ENCODE measurements around the gene MYBPHL. TPM values are rescaled to one million over a fixed set of nuclear protein-coding genes. Genes with fewer than 3 reads are reported as not detected.
A peak's percentile ranks its signal among the peaks of the same experiment; 100 is the strongest.

MYBPHL gene
- total and polyA plus RNA-seq, 2 of the 13 experiments (the other 11 are each of a cell fraction or from before 2014, with no cell fraction given) = 3.7 to 3.8 TPM

DNA sequence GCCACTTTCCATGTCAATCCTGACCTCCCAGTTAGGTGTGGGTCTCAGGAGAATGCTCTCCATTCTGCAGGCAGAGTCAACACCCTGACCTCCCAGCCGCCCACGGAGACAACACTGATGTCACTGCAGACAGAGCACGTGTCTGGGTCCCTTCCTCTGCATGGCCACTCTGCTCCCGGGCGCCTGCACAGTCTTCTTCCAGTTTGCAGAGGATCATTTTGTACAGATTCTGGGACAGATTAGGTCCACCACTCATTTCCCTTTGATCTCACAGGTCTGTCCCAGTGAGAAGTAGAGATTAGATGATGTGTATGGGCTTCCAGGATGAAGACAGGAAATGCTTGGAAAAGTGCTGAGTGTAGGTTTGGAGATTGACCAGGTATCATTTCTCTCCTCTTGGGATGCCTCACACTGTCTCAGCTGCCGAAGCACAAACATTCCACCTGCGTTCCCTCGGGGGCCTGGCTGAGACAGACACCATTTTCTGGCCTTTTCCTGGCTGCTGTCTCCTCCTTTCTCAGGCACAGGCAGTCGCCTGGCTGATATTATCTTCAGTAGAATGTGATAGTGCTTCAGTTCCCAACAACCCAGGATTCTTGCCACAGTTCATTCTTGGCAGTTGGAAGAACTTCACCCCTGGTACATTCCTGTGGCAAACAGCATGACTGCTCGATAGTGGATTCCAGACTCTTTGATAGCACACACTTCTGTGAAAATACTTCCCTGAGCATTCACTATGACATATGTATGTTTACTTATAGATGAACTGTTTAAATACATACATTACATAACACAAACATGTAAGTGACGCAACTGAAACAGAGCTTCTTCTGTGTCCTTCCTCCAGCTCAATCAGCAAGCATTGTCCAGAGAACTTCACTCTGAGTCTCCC lies 7.9 kb downstream of the MYBPHL start (continued):
- TF ChIP-seq, protein P1, sequence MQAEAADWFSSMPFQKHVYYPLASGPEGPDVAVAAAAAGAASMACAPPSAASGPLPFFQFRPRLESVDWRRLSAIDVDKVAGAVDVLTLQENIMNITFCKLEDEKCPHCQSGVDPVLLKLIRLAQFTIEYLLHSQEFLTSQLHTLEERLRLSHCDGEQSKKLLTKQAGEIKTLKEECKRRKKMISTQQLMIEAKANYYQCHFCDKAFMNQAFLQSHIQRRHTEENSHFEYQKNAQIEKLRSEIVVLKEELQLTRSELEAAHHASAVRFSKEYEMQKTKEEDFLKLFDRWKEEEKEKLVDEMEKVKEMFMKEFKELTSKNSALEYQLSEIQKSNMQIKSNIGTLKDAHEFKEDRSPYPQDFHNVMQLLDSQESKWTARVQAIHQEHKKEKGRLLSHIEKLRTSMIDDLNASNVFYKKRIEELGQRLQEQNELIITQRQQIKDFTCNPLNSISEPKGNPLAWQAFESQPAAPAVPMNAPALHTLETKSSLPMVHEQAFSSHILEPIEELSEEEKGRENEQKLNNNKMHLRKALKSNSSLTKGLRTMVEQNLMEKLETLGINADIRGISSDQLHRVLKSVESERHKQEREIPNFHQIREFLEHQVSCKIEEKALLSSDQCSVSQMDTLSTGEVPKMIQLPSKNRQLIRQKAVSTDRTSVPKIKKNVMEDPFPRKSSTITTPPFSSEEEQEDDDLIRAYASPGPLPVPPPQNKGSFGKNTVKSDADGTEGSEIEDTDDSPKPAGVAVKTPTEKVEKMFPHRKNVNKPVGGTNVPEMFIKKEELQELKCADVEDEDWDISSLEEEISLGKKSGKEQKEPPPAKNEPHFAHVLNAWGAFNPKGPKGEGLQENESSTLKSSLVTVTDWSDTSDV (CRISPR knock-in tag; IDR thresholded peaks at IDR 0.05) = 0 out of 2 replicates have a peak, but pooled peaks have one; percentile 56
- TF ChIP-seq POGZ (CRISPR knock-in tag; IDR thresholded peaks at IDR 0.05) (peak; percentile 46; the same call in 1 of the 2 replicates), SCMH1 (CRISPR knock-in tag; IDR thresholded peaks at IDR 0.05; ENCODE audit: borderline replicate concordance) (no peak), ZNF329 (CRISPR knock-in tag; IDR thresholded peaks at IDR 0.05; ENCODE audit: low read depth) (no peak), MAFK (conservative IDR thresholded peaks at IDR 0.05 in 1 of 2, IDR thresholded peaks at IDR 0.05 in 1 of 2; ENCODE audit: low read length in 2 of 2) (peak; percentile 33 to 48; a peak in 2 of 4 replicates), NR3C1 (CRISPR knock-in tag; IDR thresholded peaks at IDR 0.05) (no peak), KAT2B (IDR thresholded peaks at IDR 0.05; ENCODE audit: borderline replicate concordance, low read depth, low read length) (no peak), ZNF614 (CRISPR knock-in tag; IDR thresholded peaks at IDR 0.05; ENCODE audit: borderline replicate concordance) (peak; percentile 51; the same call in 1 of the 2 replicates), SRY (CRISPR knock-in tag; IDR thresholded peaks at IDR 0.05) (peak; percentile 83; the same call in 1 of the 2 replicates), ZSCAN22 (CRISPR knock-in tag; IDR thresholded peaks at IDR 0.05) (0 out of 2 replicates have a peak, but pooled peaks have one; percentile 27), NCOR1 (IDR thresholded peaks at IDR 0.05; ENCODE audit: borderline replicate concordance, low read length) (peak; percentile 77; the same call in 1 of the 2 replicates), PCBP2 (optimal IDR thresholded peaks at IDR 0.05; ENCODE audit: low read depth, low read length, poor library complexity, severe bottlenecking) (no peak), ZKSCAN8 (CRISPR knock-in tag; IDR thresholded peaks at IDR 0.05; ENCODE audit: borderline replicate concordance) (peak; percentile 92), CEBPB (IDR thresholded peaks at IDR 0.05; ENCODE audit: borderline replicate concordance, low read depth, low read length) (peak; percentile 98), ZFP36L2 (CRISPR knock-in tag; IDR thresholded peaks at IDR 0.05) (no peak), RFX1 (IDR thresholded peaks at IDR 0.05) (no peak), ZFP37 (CRISPR knock-in tag; IDR thresholded peaks at IDR 0.05; ENCODE audit: borderline replicate concordance) (peak; percentile 98), POLR2A (IDR thresholded peaks at IDR 0.05; ENCODE audit: insufficient read depth in 1 of 2, low read depth in 2 of 2, low read length in 2 of 2) (peak in 1 of 2 experiments; percentile 48; a peak in 1 of 4 replicates), ZNF557 (CRISPR knock-in tag; IDR thresholded peaks at IDR 0.05) (peak; percentile 87), TEAD3 (CRISPR knock-in tag; optimal IDR thresholded peaks at IDR 0.05; ENCODE audit: borderline replicate concordance) (peak; percentile 71)
- TF ChIP-seq, protein P2, sequence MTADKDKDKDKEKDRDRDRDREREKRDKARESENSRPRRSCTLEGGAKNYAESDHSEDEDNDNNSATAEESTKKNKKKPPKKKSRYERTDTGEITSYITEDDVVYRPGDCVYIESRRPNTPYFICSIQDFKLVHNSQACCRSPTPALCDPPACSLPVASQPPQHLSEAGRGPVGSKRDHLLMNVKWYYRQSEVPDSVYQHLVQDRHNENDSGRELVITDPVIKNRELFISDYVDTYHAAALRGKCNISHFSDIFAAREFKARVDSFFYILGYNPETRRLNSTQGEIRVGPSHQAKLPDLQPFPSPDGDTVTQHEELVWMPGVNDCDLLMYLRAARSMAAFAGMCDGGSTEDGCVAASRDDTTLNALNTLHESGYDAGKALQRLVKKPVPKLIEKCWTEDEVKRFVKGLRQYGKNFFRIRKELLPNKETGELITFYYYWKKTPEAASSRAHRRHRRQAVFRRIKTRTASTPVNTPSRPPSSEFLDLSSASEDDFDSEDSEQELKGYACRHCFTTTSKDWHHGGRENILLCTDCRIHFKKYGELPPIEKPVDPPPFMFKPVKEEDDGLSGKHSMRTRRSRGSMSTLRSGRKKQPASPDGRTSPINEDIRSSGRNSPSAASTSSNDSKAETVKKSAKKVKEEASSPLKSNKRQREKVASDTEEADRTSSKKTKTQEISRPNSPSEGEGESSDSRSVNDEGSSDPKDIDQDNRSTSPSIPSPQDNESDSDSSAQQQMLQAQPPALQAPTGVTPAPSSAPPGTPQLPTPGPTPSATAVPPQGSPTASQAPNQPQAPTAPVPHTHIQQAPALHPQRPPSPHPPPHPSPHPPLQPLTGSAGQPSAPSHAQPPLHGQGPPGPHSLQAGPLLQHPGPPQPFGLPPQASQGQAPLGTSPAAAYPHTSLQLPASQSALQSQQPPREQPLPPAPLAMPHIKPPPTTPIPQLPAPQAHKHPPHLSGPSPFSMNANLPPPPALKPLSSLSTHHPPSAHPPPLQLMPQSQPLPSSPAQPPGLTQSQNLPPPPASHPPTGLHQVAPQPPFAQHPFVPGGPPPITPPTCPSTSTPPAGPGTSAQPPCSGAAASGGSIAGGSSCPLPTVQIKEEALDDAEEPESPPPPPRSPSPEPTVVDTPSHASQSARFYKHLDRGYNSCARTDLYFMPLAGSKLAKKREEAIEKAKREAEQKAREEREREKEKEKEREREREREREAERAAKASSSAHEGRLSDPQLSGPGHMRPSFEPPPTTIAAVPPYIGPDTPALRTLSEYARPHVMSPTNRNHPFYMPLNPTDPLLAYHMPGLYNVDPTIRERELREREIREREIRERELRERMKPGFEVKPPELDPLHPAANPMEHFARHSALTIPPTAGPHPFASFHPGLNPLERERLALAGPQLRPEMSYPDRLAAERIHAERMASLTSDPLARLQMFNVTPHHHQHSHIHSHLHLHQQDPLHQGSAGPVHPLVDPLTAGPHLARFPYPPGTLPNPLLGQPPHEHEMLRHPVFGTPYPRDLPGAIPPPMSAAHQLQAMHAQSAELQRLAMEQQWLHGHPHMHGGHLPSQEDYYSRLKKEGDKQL (CRISPR knock-in tag; IDR thresholded peaks at IDR 0.05; ENCODE audit: low read depth) = peak; percentile 23; the same call in 1 of the 2 replicates
- TF ChIP-seq, protein P3, sequence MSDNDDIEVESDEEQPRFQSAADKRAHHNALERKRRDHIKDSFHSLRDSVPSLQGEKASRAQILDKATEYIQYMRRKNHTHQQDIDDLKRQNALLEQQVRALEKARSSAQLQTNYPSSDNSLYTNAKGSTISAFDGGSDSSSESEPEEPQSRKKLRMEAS (IDR thresholded peaks at IDR 0.05) = peak; percentile 98
